ENCODE results near the gene DDN.

The DDN gene

GRCh38 chr12:48960834-48961233 lies 38.3 kb downstream of the DDN start:
- no peak for DNase-seq

DNA sequence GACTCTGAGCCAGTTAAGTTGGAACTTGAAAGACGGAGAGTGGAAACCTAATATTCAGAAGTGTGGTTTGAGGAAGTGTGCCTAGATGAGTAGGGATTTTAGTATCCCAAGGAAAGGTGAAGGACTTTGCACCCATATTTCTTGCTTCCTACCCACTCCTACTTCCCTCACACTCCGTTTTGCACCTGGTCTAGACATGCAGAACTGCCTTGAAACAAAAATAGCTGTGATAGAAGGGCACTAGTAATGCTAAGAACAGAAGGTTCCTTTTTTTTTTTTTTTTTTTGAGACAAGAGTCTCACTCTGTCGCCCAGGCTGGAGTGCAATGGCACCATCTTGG lies 41.2 kb downstream of the DDN start:
- no peak for DNase-seq

DNA sequence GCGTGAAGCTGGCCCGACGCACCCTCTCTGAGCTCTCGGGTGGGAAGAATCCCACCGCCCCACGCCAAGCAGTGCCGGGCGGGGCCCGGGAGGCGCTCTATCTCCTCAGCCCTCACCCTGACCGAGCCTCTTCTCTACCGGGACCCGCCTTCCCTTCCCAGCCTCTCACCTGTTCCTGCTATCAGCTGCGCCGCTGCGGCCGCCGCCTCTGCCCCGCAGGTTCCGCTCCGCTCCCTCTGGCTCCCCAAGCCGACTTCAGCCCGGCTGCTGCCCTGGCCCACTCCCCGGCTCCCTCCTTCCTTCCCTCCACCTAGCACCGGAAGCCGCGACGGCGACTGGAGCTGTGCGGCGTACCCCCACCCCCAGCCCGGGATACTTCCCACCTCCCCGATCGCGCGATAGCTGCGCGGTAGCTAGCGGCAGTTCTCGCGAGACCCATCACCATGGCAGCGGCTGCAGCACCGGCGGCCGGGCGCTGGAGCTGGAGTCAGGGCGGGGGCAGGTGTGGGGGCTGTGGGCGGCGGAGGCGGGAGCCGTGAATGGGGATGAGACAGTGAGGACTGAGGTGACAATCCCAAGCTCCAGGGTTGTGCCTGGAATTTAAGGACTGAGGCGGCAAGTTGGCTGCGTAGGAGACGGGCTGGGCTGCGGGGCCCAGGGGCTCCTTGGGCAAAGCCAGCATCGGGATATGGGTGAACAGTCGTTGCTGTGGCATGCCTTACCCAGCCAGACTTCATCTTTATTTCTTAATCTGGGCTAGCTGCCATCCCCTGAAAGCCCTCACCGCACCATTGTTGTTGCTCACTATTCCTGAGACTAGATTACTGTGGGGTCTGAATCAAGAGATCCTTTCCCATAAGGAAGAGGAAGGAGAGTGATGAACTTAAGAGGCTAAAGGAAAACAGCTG lies 41.8 kb downstream of the DDN start, which contains the start of gene ARF3:
TSS of gene ARF3 (minus strand) at position 347 of the 908 bp plus-strand sequence. CDS start 16,392 bp downstream, outside the sequence.
- DNase-seq: peak; percentile 98

- DNase-seq: peak; percentile 89
These were observed 42.7 kb downstream of the DDN start for GRCh38 chr12:48956279-48957140.

GRCh38 chr12:48954841-48955501 lies 44.2 kb downstream of the DDN start:
- DNase-seq: no peak

GRCh38 chr12:48954061-48954460 lies 45.1 kb downstream of the DDN start:
- DNase-seq: no peak

DNA sequence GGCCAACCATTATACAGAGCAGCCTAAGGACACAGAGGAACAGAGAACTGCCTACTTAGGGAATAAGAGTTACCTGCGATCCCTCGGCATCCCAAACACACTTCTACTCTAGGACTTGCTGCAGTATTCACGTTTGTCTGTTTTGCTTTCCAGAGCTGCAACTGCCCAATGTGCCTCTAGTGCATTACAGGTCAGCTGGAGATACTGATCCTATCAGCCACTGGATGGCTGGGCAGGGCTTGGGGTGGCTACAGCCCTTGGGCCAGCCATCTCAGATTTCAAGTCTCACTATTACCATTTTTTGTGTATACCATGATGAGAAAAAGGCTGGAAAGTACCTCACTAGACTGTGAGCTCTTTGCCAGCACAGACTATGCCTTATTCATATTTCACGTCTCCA lies 46.5 kb downstream of the DDN start:
- no peak for DNase-seq

GRCh38 chr12:48947727-48948126 lies 51.4 kb downstream of the DDN start:
- no peak for DNase-seq

- no peak for DNase-seq
These were observed 52.2 kb downstream of the DDN start for GRCh38 chr12:48946943-48947342.

DNA sequence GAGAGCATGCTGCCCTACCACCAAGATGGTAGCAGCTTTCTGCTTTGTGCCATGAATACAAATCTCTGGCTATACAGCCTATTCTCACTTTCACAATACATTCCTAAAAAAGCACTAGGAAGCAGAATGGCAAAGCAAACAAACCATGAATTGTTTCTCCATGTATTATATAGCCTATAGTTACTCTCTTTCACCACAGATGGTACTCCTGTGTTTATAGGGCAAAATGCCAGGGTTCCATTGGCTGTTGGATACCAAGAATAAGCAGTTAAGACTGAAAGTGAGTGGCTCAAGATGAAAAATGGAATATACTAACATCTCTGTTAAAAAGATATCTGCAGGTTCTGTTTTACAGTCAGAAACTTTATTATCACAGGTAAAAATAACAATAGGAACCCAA lies 53.0 kb downstream of the DDN start:
- peak; percentile 43 for DNase-seq

All from COR-L47 (cell line).